HepG2 (cell line): ENCODE data around the gene P3R3URF. TPM values are rescaled to one million over a fixed set of nuclear protein-coding genes. Genes with fewer than 3 reads are reported as not detected.

Experiments used
- ATAC-seq: fragments of 200-7000 bp; cut with Tn5 transposase; 3 replicates; pipeline ENCODE4 v1.9.1; 2020; ENCODE audit warnings: mild to moderate bottlenecking, moderate library complexity
- BruUV-seq: library from RNA; stranded (reverse); fragments of 400-500 nt; replicated peaks from 2 replicates; lab custom pipeline; 2021; lab: Mats Ljungman, UMichigan
- CTCF ChIA-PET: fragments of 300-600 bp; formaldehyde crosslinking; extraction: SDS; loops from one replicate; lab custom pipeline; 2021; ENCODE audit warnings: low total read pairs, inconsistent platforms, low intra/inter-chr PET ratio; lab: Yijun Ruan, JAX
- POLR2A ChIA-PET: fragments of 350-600 bp; sonication (Branson Sonifier 250); formaldehyde crosslinking; loops from one replicate; lab custom pipeline; 2020; ENCODE audit warnings: antibody characterized with exemption, inconsistent platforms; lab: Yijun Ruan, JAX
- DNase-seq: peaks from one replicate; pipeline ENCODE4 v3.0.0-alpha.2; 2015; ENCODE audit warnings: low spot score
- FAIRE-seq: peaks from 3 replicates; lab custom pipeline; 2011; peaks lifted over from hg19 to GRCh38; lab: Jason Lieb, UNC
- H2AFZ ChIP-seq: one replicate; pipeline ENCODE4 v1.6.1; 2011; ENCODE audit warnings: low read length, inconsistent platforms
- H3K27ac ChIP-seq: fragments of 300-600 bp; 3 replicates; pipeline ENCODE4 v1.8.0; 2011; ENCODE audit warnings: mixed run types, mild to moderate bottlenecking, mixed read lengths, low read length, inconsistent platforms; ENCODE audit not compliant: insufficient read depth; ENCODE audit errors: extremely low read length
- H3K27me3 ChIP-seq, 2 experiments: fragments of 200-600 bp in 1 of 2; 2 replicates in 1 of 2; 3 replicates in 1 of 2; pipeline versions ENCODE4 v1.6.0 to v1.8.0; 2011; ENCODE audit warnings: low read length in 2 of 2, mild to moderate bottlenecking in 2 of 2, moderate library complexity in 2 of 2, inconsistent platforms in 1 of 2; ENCODE audit not compliant: insufficient read depth in 2 of 2, control insufficient read depth in 1 of 2
- H3K36me3 ChIP-seq, 2 experiments: fragments of 200-600 bp in 1 of 2; replicated peaks in 1 of 2; 2 replicates in 1 of 2; 3 replicates in 1 of 2; pipeline versions ENCODE4 v1.5.1 to v1.8.0; 2011; ENCODE audit warnings: low read length in 2 of 2, inconsistent platforms in 1 of 2; ENCODE audit not compliant: insufficient read depth in 2 of 2, control insufficient read depth in 1 of 2
- H3K4me1 ChIP-seq: 2 replicates; pipeline ENCODE4 v1.5.1; 2012; ENCODE audit warnings: low read length, inconsistent platforms; ENCODE audit not compliant: insufficient read depth
- H3K4me2 ChIP-seq: 2 replicates; pipeline ENCODE4 v1.6.0; 2011; ENCODE audit warnings: low read depth, low read length, inconsistent platforms
- H3K4me3 ChIP-seq, 3 experiments: fragments of 200-600 bp in 1 of 3; sonication (generic), shearing (Covaris generic) in 1 of 3; replicated peaks in 1 of 3; 2 replicates each; pipeline ENCODE4 v1.5.1; 2011 to 2016; ENCODE audit warnings: low read length in 3 of 3, inconsistent platforms in 2 of 3, low read depth in 2 of 3, mild to moderate bottlenecking in 2 of 3, control low read depth in 1 of 3, mixed read lengths in 1 of 3; ENCODE audit not compliant: insufficient read depth in 1 of 3
- H3K79me2 ChIP-seq: one replicate; pipeline ENCODE4 v1.6.1; 2011; ENCODE audit warnings: low read length, inconsistent platforms; ENCODE audit not compliant: insufficient read depth
- H3K9ac ChIP-seq: 2 replicates; pipeline ENCODE4 v1.6.0; 2011; ENCODE audit warnings: mild to moderate bottlenecking, low read depth, low read length, inconsistent platforms; ENCODE audit not compliant: insufficient read depth
- H3K9me3 ChIP-seq: 2 replicates; pipeline ENCODE4 v1.5.1; 2012; ENCODE audit warnings: mild to moderate bottlenecking, low read length
- H4K20me1 ChIP-seq: 2 replicates; pipeline ENCODE4 v1.6.0; 2011; ENCODE audit warnings: inconsistent platforms, mild to moderate bottlenecking, low read length, moderate library complexity; ENCODE audit not compliant: insufficient read depth
- FOSL2 ChIP-seq: sonication (generic); formaldehyde crosslinking; IDR thresholded peaks from 2 replicates; pipeline ENCODE4 v1.4.0; 2020; ENCODE audit warnings: missing genetic modification reagents
- FOXM1 ChIP-seq: sonication (generic); formaldehyde crosslinking; IDR thresholded peaks from 2 replicates; pipeline ENCODE4 v1.5.0; 2020; ENCODE audit warnings: missing genetic modification reagents
- FOXP1 ChIP-seq, 2 experiments: fragments of 450-650 bp in 1 of 2; IDR thresholded peaks; 2 replicates each; pipeline ENCODE4 v1.6.1; 2017 to 2018; ENCODE audit warnings: antibody characterized with exemption in 1 of 2
- HCFC1 ChIP-seq: fragments of 150-350 bp; IDR thresholded peaks from 2 replicates; pipeline ENCODE4 v1.6.1; 2014; ENCODE audit warnings: low read depth, low read length
- KAT2B ChIP-seq: fragments of 150-350 bp; IDR thresholded peaks from 2 replicates; pipeline ENCODE4 v1.6.1; 2014; ENCODE audit warnings: low read depth, low read length, borderline replicate concordance
- MAZ ChIP-seq, 2 experiments: sonication (generic) in 1 of 2; formaldehyde crosslinking in 1 of 2; IDR thresholded peaks; 2 replicates each; pipeline versions ENCODE4 v1.5.0 to v1.6.1; 2012 to 2020; ENCODE audit warnings: low read depth in 2 of 2, mild to moderate bottlenecking in 2 of 2, borderline replicate concordance in 1 of 2, improper control_type of control experiment in 1 of 2, low read length in 1 of 2, missing genetic modification reagents in 1 of 2, moderate library complexity in 1 of 2
- PAF1 ChIP-seq: IDR thresholded peaks from 2 replicates; pipeline ENCODE4 v1.6.1; 2016; ENCODE audit warnings: missing genetic modification reagents, missing compliant biosample characterization
- SRSF9 ChIP-seq: fragments of 200-400 bp; formaldehyde crosslinking; IDR thresholded peaks from 2 replicates; pipeline ENCODE4 v1.6.1; 2018; ENCODE audit warnings: borderline replicate concordance, mild to moderate bottlenecking, low read depth, low read length; ENCODE audit not compliant: insufficient read depth, poor library complexity, severe bottlenecking
- ZBTB42 ChIP-seq: sonication (generic); formaldehyde crosslinking; IDR thresholded peaks from 2 replicates; pipeline ENCODE4 v1.5.0; 2020; ENCODE audit warnings: mild to moderate bottlenecking, missing genetic modification reagents
- ZNF224 ChIP-seq: sonication (generic); formaldehyde crosslinking; IDR thresholded peaks from 2 replicates; pipeline ENCODE4 v1.5.0; 2020; ENCODE audit warnings: mild to moderate bottlenecking, missing genetic modification reagents
- ZNF552 ChIP-seq: sonication (generic); formaldehyde crosslinking; IDR thresholded peaks from 2 replicates; pipeline ENCODE4 v1.9.0; 2022; ENCODE audit warnings: missing genetic modification reagents, mild to moderate bottlenecking, borderline replicate concordance
- ZNF572 ChIP-seq: sonication (generic); formaldehyde crosslinking; IDR thresholded peaks from 2 replicates; pipeline ENCODE4 v1.5.1; 2020; ENCODE audit warnings: mild to moderate bottlenecking, missing genetic modification reagents
- ZNF576 ChIP-seq: sonication (generic); formaldehyde crosslinking; IDR thresholded peaks from 2 replicates; pipeline ENCODE4 v1.4.0; 2020; ENCODE audit warnings: mild to moderate bottlenecking, missing genetic modification reagents
- ZNF777 ChIP-seq: sonication (generic); formaldehyde crosslinking; IDR thresholded peaks from 2 replicates; pipeline ENCODE4 v1.4.0; 2020; ENCODE audit warnings: missing genetic modification reagents
- ZNF780A ChIP-seq: sonication (generic); formaldehyde crosslinking; IDR thresholded peaks from 2 replicates; pipeline ENCODE4 v1.8.0; 2022; ENCODE audit warnings: mild to moderate bottlenecking, missing genetic modification reagents, moderate library complexity
- WGBS: methylation state at CpG from one replicate; pipeline ENCODE4 v1.1.6; 2017; ENCODE audit warnings: low lambda C conversion rate; 5-methylcytosine and 5-hydroxymethylcytosine counted together
- in situ Hi-C: cut with HindIII; loops from 2 replicates; pipeline ENCODE4 v1.10.0; 2017; ENCODE audit warnings: low pct_unique_long_range_greater_than_20kb; ENCODE audit not compliant: extremely low pct_ligation_motif_present
- intact Hi-C: fragments of 100-400 bp; cut with micrococcal nuclease; formaldehyde crosslinking; loops from one replicate; pipeline ENCODE4 v1.10.0; 2022; ENCODE audit not compliant: unreplicated experiment
- polyA plus RNA-seq, 8 experiments: library from polyadenylated mRNA; depleted of rRNA in 3 of 8; stranded (reverse) in 7 of 8; unstranded in 1 of 8; fragments of >200 nt; fragmentation: Illumina TruSeq in 4 of 8; extraction: Trizol in 4 of 8; gene quantifications; 2 replicates each; pipeline versions ENCODE4 v1.2.1 to v1.2.3, GENCODE V29; 2011 to 2016; ENCODE audit warnings: low read depth in 4 of 8, missing spikeins in 1 of 8, mixed read lengths in 1 of 8; ENCODE audit not compliant: insufficient read depth in 1 of 8
- total RNA-seq, 5 experiments: library from RNA; depleted of rRNA; stranded (reverse); fragments of >200 nt; fragmentation: Illumina TruSeq; extraction: Trizol; gene quantifications; 2 replicates each; pipeline ENCODE4 v1.2.3, GENCODE V29; 2016; ENCODE audit warnings: low read depth in 1 of 5

The P3R3URF gene
- total and polyA plus RNA-seq, 2 of the 13 experiments (the other 11 are each of a cell fraction or from before 2014, with no cell fraction given): not detected

DNA sequence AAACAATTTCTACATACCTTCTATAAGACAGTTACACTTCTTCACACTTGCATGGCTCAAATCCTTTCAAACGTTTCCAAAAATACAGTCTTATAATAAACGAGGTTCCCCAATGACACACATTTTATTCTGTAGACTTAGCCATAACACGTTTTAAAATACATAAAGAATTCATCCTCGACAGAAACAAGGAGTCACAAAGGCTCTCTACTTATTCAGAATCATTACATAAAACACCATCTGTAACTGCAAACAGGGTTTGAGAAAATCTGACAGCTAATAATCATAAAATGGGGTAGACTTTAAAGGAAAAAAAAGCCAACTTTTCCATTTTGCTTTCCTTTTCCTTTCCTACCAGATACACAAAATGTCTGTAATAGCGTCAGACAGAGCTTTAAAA, 45.7 kb downstream of the P3R3URF start:
- in situ Hi-C loops: no loop called here
- CTCF ChIA-PET: no interaction called here
- Histone ChIP-seq H3K27ac (no peak overlapping the region), H3K4me3 (peak overlapping the region in 2 of 3 experiments; percentile 23 to 68; a peak in 3 of 6 replicates), H3K79me2 (peaks cover 4% of the 10 kb centered on the region), H3K27me3 (peaks cover 2 to 9% of the 10 kb centered on the region in 2 experiments; a peak in 3 of 5 replicates), H3K4me1 (peaks cover 24% of the 10 kb centered on the region), H3K9me3 (no peaks in the 10 kb centered on the region)
- ATAC-seq (no peak), FAIRE-seq (no peak)
- no TSS peak for BruUV-seq
- intact Hi-C loops: no loop called here
- TF ChIP-seq SRSF9 (no peak), ZNF224 (no peak), FOXM1 (no peak), ZNF777 (CRISPR knock-in tag) (no peak), HCFC1 (no peak), ZNF552 (CRISPR knock-in tag) (no peak), ZNF780A (CRISPR knock-in tag) (no peak), MAZ (IDR thresholded peaks at IDR 0.05; ENCODE audit: borderline replicate concordance, low read depth, low read length) (no peak), MAZ (CRISPR knock-in tag; IDR thresholded peaks at IDR 0.05; ENCODE audit: low read depth) (no peak), KAT2B (no peak), ZBTB42 (CRISPR knock-in tag) (no peak), PAF1 (no peak), FOXP1 (IDR thresholded peaks at IDR 0.05) (no peak), FOXP1 (CRISPR knock-in tag; IDR thresholded peaks at IDR 0.05) (no peak), ZNF572 (CRISPR knock-in tag) (no peak), FOSL2 (CRISPR knock-in tag) (no peak), ZNF576 (CRISPR knock-in tag) (no peak)
- TF ChIP-seq, all 625 proteins: peak for 0
- H3K36me3 ChIP-seq: no peaks in the 10 kb centered on the region
- no peak for DNase-seq
- H2AFZ ChIP-seq: no peak overlapping the region
- H3K4me2 ChIP-seq: peak overlapping the region; percentile 87
- no peaks in the 10 kb centered on the region for H4K20me1 ChIP-seq
- POLR2A ChIA-PET: no interaction called here
- H3K9ac ChIP-seq: no peak overlapping the region
- WGBS: 22% methylated on average over 5 of the region's 5 CpGs
